ENCODE results near the gene RBFA.
A peak's percentile ranks its signal among the peaks of the same experiment; 100 is the strongest.
"Not testable (repeated sequence)": the region's sequence is repeated elsewhere in the genome, so short reads cannot be mapped to it uniquely, and the experiment has no call there.

Gene RBFA, protein sequence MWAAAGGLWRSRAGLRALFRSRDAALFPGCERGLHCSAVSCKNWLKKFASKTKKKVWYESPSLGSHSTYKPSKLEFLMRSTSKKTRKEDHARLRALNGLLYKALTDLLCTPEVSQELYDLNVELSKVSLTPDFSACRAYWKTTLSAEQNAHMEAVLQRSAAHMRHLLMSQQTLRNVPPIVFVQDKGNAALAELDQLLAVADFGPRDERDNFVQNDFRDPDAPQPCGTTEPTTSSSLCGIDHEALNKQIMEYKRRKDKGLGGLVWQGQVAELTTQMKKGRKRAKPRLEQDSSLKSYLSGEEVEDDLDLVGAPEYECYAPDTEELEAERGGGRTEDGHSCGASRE

DNA sequence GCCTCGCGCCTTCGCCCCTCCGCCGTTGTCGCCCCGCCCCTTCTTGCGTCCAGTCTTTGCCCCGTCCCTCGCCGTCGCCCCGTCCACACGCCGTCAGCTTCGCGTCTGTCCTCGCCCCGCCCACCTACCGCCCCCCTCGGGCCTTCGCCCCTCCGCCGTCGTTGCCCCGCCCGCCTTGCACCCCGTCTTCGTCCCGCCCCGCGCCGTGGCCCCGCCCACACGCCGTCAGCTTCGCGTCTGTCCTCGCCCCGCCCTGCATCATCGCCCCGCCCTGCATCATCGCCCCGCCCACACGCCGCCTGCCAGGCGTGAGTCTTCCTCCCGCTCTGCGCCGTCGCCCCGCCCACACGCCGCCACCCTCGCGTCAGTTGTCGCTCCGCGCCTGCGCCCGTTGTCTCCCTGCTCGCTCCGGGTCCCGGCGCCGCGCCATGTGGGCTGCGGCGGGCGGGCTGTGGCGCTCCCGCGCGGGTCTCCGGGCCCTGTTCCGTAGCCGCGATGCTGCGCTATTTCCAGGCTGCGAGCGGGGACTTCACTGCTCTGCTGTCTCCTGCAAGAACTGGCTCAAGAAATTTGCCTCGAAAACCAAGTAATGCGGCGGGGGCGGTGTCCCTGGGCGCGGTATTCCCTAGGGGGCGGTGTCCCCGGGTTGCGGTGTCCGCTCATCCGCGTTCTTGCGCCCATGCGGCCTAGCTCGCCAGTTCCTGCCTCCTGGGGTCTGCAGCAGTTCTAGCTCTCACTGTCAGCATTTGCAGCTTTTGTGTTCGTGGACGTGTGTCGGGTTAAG is at the start of gene RBFA:
Gene RBFA (plus strand): TSS at position 367 of the 784 bp plus-strand sequence. CDS start 62 bp downstream, at position 429.
- DNase-seq, result peak; percentile 100

DNA sequence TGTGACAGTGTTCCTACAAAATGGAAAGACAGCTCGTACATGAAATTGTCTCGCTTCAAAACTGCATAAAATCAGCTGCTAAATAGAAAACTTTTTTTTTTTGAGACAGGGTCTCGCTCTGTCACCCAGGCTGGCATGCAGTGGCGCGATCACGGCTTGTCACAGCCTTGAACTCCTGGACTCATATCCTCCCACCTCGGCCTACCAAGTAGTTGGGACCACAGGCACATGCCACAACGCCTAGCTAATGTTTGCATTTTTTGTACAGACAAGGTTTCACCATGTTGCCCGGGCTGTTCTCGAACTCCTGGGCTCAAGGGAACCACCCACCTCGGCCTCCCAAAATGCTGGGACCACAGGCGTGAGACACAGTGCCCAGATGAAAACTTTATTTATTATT is 49.1 kb upstream of the RBFA start:
- no peak for DNase-seq

DNA sequence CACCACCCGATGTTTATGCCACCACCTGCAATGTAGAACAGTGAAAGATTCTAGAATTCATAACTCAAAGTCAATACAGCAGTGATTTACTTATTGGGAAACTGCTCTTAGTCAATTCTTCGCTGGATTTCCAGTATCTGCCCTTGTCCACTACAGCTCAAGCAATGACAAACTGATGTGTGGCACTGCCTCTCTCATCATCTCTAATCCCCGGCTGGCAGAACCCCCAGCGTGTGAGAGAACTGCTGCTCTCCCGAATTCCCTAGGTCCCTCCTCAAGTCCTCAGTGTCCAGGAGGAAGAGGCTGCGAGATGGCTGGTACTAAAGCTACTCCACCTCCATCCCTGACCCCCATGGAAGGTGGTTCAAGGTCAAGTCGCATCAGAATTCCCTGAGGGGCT is 47.5 kb upstream of the RBFA start:
- DNase-seq, result no peak

DNA sequence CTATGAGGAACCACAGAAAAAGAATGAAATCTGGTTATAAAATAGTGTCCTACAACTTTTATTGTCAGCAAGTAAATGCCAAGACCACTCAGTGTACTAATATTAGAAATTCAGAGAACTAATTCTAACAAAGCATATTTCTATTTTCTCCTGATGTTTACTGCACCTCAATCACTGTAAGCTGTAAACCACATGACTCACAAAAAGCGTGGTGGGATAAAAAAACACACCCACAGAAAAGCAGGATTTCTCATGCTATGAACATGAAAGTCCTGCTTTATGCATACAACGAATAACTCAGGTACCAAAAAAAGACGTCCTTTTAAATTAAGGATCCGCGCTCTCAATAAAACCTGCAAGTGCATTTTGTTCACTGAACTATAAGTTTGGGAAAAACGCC is 46.7 kb upstream of the RBFA start:
- no peak for DNase-seq

DNA sequence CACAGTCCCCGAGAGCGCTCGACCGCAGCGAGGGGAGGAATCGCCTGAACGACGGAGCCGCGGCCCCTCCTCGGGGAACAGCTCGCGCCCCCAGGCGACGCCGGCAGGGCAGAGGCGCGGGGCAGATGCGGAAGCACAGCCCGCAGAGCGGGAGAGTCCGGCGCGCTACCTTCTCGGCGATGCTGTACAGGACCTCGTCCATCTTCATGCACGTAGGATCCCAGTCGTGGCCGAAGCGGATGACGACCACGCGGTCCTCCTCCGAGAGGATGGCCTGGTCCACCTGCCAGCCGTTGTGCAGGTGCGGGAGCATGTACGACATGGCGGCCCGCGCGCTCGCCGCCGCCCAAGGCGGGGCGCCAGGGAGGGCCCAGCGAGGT is 46.2 kb upstream of the RBFA start:
- peak; percentile 63 for DNase-seq

DNA sequence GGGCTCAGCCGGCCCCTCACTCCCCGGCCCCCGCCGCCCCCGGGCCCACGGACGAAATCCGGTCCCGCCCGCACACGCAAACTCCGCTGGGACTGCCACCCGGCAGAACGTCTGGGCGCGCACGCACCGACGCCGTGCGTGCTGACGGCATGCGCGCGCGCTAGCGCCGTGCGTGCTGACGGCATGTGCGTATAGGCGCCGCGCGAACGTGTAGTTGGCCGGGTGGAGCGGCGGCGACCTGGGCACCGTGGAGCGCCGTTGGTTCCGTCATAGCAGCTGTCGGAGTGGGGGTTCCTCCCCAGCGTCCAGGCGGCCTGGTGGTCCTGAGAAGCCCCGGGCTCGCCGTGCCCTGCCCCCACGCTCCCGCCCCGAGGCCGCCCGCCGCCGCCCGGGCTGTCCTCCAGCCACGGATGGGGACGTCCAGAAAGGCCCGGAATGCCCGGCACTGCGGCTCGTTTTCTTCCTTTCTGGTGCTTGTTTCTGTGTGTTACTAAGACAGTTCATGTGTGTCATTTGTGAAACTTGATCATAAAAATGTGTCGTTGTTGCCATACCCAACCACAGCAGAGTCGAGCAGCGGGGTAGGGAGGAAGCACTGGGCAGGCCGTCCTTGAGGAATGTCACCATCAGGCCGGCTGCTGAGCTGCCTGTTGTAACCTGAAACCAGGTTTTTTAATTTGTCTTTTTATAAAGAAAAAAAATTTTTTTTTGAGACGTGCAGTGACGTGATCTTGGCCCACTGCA is 45.6 kb upstream of the RBFA start, which contains the start of gene TXNL4A:
Gene TXNL4A (minus strand): TSS at position 113 of the 744 bp plus-strand sequence. CDS start 171 bp downstream, outside the sequence.
- peak; percentile 85 for DNase-seq

DNA sequence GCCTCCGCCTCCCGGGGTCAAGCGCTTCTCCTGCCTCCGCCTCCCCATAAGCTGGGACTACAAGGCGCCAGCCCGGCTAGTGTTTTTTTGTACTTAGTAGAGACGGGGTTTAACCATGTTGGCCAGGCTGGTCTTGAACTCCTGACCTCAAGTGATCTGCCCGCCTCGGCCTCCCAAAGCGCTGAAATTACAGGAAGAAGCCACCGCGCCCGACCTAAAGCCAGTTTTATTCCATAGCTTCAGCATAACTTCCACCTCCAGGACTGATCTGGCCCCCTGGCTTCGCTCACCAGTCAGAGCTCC is 45.1 kb upstream of the RBFA start:
- DNase-seq, result no peak

DNA sequence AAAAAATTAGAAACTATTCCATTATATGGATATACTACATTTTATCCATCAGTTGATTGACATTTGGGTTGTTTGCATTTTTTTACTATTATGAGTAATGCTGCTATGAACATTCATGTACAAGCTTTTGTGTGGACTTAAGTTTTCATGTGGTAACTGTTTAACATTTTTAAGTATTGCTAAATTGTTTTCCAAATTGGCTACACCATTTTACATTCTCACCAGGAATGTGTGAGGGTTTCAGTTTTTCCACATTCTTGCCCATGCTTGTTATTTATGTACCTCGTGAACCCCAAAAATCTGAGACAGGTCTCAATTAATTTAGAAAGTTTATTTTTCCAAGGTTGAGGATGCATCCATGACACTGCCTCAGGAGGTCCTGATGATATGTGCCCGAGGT is 42.7 kb upstream of the RBFA start:
- no peak for DNase-seq

DNA sequence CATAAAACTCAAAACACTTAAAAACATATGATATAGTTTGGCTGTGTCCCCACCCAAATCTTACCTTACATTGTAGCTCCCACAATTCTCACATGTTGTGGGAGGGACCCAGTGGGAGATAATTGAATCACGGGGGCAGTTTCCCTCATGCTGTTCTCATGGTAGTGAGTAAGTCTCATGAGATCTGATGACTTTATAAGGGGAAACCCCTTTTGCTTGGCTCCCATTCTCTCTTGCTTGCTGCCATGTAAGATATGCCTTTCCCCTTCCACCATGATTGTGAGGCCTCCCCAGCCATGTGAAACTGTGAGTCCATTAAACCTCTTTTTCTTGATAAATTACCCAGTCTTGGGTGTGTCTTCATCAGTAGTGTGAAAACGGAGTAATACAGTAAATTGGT is 34.5 kb upstream of the RBFA start:
- not testable (repeated sequence) for DNase-seq

DNA sequence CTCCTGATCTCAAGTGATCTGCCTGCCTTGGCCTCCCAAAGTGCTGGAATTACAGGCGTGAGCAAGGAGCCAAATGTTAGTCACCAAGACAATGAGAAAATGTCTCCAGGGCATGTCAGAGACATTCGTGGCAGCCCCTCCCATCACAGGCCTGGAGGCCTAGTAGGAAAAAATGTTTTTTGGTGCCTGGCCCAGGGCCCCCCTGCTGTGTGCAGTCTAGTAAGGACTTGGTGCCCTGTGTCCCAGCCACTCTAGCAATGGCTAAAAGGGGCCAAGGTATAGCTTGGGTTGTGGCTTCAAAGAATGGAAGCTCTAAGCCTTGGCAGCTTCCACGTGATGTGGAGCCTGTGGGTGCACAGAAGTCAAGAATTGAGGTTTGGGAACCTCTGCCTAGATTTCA is 33.4 kb upstream of the RBFA start:
- DNase-seq, result no peak

DNA sequence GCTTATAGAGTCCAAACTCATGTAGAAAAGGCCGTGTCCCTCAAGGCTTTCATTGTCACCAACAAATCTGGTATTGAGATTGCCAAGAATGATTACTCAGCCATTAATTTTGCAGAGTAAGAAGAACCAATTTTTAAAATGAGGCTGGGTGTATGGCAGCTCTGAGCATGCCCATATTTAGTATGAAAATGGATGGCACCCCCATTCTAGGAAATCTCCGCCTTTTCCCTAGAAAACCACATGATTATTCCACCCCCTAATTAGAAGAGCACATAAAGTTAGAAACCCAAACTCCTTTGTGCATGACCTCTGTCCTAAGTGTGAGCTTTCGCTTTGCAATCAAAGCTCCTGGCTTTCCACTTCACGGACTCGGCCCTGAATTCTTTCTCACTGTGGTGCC is 31.8 kb upstream of the RBFA start:
- DNase-seq, result no peak

DNA sequence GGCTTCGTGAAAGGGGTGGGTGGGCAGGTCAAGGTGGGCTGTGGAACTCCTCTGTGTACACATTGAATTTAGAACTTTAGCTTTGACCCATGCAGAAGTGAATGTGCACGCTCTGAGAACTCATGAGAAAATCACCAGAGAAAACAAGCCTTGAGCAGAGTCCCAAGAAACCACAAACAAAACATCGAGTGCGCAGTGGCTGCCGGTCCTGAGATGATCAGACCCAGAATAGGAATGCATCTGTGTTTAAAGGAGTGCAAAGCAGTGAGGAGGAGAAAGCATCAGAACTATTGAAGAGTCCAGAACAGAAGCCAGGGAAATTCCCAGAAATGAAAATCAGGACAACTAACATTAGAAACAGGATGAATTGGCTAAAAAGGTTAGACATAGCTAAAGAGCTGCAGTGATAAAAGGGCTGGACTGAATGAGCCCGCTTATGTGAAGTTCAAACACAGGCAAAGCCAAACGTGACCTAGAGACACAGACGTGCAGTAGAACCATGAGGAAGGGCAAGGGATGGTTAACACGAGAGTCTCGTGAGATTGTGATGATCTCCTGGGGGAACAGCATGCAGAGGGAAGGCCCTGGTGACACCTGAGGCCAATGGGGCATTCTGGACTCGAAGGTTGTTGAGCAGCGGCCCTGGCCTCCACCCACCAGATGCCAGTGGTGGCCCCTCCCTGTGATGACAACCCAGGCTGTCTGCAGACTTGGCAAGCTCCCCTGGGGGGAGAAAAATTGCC is 29.5 kb upstream of the RBFA start:
- DNase-seq, result no peak

DNA sequence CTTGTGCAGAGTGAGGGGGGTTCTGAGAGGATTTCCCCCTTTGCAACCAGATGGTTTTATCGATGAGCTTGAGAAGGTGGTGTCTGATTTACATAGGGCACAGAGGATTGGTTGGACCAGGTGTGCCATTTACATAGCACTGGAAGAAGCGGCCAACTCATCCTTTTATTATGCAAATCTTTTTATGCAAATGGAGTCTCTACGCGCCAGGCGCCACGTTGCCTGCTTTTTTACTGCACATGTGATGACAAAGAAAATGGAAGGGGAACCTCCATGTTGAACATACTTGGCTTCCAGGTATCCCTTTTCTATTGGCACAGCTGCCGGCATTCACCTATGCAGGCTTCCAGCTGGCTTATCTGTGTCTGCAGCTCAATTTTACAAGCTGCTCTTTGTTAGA is 27.5 kb upstream of the RBFA start:
- DNase-seq, result no peak

DNA sequence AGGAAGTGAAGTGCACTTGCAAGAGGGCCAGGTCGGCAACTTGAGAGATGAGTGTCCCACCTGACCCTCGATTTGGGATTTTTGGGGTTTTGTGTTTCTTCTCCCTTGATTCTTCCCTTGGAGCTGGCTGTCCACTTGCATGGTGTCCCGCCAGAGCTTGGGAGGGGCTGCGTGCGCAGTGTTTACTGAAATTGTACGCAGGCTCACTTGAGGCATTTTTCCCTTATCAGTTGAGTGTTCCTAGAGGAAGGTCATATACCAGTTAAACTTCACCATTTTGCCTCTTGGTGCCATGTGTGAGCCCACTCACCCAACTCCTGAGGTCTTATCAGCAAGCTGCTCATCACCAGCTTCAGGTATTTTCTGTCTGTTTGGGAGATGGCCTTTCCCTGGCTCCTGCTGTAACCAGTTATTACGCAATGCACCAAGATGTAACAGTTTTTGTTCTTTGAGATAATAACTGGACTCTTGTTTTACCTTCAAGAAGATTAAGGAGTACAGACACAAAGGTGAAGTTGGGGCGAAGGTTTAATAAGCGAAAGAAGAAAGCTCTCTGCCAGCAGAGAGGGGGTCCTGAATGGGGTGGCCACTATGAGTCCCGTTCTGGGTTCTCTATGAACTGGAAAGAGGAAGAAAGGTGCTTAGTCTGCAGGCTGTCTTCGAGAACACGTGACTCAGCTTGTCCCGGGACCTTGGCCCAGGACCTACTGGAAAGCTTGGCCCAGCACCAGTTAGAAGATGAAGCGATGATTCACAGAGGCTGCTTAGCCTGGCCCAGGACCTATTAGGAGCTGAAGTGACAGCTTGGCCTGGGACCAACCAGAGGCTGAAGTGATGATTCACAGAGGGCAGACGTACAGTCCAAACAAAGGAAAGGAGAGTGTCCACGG is 24.3 kb upstream of the RBFA start:
- DNase-seq, result no peak

DNA sequence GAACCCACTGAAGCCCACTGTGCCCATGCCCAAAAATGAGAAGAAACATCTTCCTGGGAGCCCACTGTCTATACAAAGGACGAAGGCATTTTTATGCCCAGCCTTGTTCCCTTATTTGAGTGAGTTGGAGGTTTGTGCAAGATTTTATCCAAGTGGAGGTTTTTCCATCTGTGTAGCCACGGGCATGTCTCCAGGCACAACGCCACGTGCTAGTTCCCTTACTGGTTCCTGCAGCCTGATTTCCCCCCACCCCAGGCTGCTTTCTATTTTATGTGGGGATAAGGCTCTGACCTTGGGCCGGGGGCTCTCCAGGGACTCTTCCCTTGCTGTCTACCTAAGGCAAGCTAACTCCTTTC is 23.7 kb upstream of the RBFA start:
- no peak for DNase-seq

DNA sequence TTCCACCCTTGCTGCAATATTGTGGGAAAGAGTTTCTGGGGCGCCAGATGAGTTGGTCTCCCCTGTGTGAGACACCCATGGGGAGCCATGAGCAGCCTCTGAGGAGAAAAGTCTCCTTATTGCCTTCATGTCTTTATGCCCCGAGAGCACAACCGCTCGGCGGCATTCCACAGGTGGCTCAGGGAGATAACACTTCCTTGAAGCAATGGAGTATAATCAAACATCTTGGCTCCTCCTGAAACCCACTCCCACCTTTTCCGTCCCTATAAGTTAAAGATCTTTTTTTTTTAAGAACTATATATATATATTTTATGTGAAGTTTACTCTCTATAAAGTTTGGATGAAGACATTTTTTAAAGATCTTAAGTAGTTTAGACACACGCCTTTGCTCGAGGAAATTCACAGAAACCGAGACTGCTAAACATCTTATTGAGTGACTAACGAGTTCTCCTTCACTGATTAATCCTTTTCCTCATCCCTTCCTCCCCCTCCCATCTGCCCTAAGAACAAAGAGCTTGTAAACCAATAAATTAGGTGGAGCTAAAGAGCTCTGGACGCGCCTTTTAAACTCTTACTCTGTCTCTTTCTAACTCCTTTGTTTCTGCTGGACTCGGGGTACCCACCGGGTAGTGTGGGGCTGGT is 22.6 kb upstream of the RBFA start:
- DNase-seq, result not testable (repeated sequence)

DNA sequence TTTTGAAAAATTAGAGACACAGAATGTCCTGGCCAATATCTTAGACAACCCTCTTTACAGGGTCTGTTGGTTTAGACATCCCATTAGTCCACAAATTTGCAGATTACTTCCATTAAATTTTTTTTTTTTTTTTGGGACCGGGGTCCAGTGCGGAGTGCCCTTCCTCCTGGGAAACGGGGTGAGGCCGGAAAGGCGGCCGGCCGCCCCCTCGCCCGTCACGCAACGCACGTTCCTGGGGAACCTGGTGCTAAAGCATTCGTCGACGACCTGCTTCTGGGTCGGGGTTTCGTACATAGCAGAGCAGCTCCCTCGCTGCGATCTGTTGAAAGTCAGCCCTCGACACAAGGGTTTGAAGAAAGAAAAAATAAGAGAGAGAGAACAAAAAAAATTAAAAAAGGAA is 21.5 kb upstream of the RBFA start:
- no peak for DNase-seq

DNA sequence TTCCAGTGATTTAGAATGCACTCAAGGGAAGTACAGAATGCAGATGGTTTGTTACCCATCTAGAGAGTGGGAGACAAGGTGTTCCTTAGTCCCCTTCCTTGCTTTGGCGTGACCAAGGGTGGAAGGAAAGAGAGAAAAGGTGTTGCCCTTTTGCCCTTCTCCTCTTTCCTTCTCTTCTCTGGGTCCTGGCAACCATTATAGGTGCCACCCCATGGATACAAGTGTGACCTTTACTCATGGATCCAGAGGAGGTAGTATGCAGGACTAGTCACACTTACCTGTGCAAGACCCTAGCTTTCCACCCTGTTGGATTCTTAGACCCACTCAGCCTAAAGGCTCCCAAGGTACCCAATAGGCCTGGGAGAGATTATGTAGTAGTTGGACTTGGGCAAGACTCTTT is 11.6 kb upstream of the RBFA start:
- DNase-seq, result peak; percentile 30

DNA sequence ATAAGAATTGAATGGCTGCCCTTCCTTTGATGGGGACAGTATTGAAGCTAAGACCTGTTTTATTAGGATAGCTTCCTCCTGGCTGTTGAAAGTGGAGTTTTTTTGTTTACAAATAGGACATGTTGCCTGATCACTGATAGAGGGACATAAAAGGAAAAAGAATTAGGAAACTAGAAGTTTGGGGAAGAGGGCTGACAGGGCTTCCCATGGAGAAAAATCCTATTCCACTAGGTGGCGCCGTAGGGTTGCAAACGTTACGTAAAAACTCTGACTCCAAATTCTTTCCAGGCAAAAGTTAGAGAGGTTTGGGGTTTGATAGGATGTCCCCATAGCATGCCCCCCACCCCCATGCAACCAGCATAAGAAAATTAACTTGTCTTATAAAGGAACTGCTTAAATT is 11.1 kb upstream of the RBFA start:
- no peak for DNase-seq

DNA sequence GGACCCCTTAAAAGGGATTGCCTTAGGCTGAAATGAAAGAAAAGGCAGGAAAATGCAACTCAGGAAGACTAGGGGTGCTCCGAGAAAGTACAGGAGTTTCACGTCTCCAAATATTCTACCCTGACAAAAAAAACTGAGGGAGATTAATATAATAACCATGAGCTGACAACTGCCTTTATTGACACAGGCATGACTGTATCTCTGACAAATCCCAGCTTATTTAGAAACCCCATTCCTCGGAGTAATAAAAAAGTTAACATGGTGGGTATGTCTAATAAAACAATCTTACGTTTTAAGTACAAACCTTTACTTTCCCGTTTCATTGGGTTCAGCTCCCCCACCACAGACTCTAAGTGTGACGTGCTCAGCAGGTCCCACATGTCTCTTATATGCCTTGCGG is 7.9 kb upstream of the RBFA start:
- DNase-seq, result no peak

DNA sequence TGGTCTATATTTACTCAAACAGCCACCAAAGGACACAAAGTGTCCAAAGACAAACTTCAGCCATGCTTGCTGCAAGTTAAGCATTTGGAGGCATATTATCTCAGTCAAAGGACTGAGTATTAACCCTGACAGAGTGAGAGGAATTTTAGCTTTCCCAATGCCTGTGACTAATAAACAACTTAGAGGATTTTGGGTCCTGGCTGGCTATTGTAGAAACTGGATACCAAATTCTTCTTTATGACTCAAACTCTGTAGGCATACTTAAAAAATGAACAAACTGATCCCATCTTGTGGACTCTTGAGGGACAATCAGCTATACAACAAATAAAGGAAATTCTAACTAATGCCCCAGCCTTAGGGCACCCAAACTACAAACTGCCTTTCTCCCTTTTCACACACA is 6.5 kb upstream of the RBFA start:
- not testable (repeated sequence) for DNase-seq

DNA sequence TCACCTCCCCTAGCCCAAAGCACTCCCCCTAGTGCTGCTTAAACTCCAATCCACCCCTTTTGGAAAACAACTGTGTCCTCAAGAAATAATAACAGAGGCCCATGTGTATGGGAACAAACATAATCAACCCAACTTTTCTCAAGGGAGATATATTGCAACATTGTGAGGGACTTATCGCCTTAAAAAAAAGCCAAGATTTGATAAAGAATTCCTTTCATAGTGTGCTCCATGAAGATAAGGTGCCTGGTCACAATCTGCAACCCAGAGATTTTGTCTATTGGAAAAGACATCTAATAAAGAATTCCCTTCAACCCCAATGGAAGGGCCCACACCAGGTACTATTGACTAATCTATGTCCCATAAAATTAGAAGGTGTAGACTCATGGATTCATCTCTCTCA is 4.5 kb upstream of the RBFA start:
- DNase-seq, result no peak
